H54 (cell line): ENCODE measurements around the gene AKT1.

Source experiments
- DNase-seq: peaks from one replicate; pipeline ENCODE4 v3.0.0; 2011; ENCODE audit warnings: low spot score, mixed read lengths; ENCODE audit not compliant: insufficient read length
- FAIRE-seq: peaks from 3 replicates; lab custom pipeline; 2011; peaks lifted over from hg19 to GRCh38; lab: Jason Lieb, UNC
- POLR2A ChIP-seq: IDR thresholded peaks from 2 replicates; pipeline ENCODE4 v1.6.1; 2011; ENCODE audit warnings: low read depth, mild to moderate bottlenecking, low read length

The AKT1 gene

GRCh38 chr14:104772707-104773504 lies 22.6 kb downstream of the AKT1 start:
- FAIRE-seq (no peak), DNase-seq (no peak)
- TF ChIP-seq POLR2A = no peak

GRCh38 chr14:104771918-104772706 lies 23.4 kb downstream of the AKT1 start:
- FAIRE-seq = no peak
- no peak for TF ChIP-seq POLR2A

GRCh38 chr14:104771374-104771773 lies 24.2 kb downstream of the AKT1 start:
- FAIRE-seq (no peak), DNase-seq (no peak)
- no peak for TF ChIP-seq POLR2A

More at GRCh38 chr14:104771918-104772706, 23.4 kb downstream of the AKT1 start:
- DNase-seq = no peak

- FAIRE-seq = no peak
- DNase-seq = no peak
- TF ChIP-seq POLR2A = no peak
Observed at GRCh38 chr14:104770851-104771272, 24.7 kb downstream of the AKT1 start.

- FAIRE-seq (no peak), DNase-seq (no peak)
- TF ChIP-seq POLR2A = no peak
Observed at GRCh38 chr14:104770072-104770579, 25.4 kb downstream of the AKT1 start.

GRCh38 chr14:104769324-104770071 lies 26.1 kb downstream of the AKT1 start:
- TF ChIP-seq POLR2A = no peak
- DNase-seq = no peak
- no peak for FAIRE-seq

- FAIRE-seq (peak; percentile 76), DNase-seq (peak; percentile 90)
- no peak for TF ChIP-seq POLR2A
Observed at GRCh38 chr14:104768437-104769323, 26.9 kb downstream of the AKT1 start.

- FAIRE-seq = no peak
- TF ChIP-seq POLR2A = no peak
- DNase-seq = no peak
Observed at GRCh38 chr14:104767634-104767918, 28.0 kb downstream of the AKT1 start.

- DNase-seq (no peak), FAIRE-seq (no peak)
- TF ChIP-seq POLR2A = no peak
Observed at GRCh38 chr14:104766863-104767633, 28.5 kb downstream of the AKT1 start.

GRCh38 chr14:104766256-104766862 lies 29.2 kb downstream of the AKT1 start:
- DNase-seq (no peak), FAIRE-seq (no peak)
- no peak for TF ChIP-seq POLR2A

GRCh38 chr14:104765517-104765916 lies 30.0 kb downstream of the AKT1 start:
- FAIRE-seq (peak; percentile 30), DNase-seq (no peak)
- TF ChIP-seq POLR2A = no peak
